ENCODE data around the gene POLRMT.

The POLRMT gene

DNA sequence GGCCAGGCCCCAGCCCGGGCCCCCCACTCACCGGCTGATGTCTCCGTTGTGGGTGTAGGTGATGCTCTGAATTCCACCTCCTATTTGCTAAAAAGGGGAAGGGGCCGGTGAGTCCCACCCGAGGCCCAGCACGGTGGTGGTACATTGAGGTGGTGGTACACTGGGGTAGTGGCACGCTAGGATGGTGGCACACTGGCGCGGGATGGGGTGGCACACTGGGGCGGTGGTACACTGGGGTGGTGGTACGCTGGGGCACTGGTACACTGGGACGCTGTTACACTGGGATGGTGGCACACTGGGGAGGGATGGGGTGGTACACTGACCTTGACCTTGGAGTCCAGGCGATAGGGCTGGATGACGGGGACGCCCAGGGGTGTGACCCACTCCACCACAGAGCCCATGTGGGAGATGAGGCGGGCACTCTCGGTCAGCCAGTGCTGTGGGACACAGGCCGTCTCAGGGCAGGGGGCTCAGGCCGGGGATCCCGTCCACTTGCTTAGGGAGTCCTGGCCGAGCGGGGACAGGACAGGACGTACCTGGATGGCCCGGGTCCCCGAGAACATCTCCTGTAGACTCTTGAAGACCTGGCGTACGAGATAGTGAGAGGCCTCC, 14.6 kb downstream of the POLRMT start (continued):
- TF ChIP-seq HOXC10 (CRISPR knock-in tag; IDR thresholded peaks at IDR 0.05) = no peak

DNA sequence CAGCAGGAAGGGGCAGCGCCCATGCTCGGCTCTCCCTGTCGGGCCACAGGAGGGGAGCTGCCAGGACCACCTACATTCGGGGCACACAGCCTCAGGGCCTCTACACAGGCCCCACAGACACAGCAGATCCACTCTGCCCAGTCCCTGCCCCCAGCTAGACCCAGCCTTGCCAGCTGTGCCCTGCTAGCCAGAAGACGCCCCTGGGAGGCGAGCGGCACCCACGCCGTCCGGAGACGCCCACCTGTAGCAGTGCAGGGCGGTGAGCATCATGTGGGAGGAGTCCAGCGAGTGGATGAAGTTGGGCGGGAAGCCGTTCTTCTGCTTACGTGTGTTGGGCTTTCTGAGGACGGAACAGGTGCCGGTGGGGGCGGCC, 15.1 kb downstream of the POLRMT start:
- no peak for TF ChIP-seq KLF10 (tag by site-specific recombination; IDR thresholded peaks at IDR 0.05)
- TF ChIP-seq ZFHX2 (tag by site-specific recombination; conservative IDR thresholded peaks at IDR 0.05) = peak; percentile 51; the same call in 1 of the 2 replicates
- TF ChIP-seq, protein P1, sequence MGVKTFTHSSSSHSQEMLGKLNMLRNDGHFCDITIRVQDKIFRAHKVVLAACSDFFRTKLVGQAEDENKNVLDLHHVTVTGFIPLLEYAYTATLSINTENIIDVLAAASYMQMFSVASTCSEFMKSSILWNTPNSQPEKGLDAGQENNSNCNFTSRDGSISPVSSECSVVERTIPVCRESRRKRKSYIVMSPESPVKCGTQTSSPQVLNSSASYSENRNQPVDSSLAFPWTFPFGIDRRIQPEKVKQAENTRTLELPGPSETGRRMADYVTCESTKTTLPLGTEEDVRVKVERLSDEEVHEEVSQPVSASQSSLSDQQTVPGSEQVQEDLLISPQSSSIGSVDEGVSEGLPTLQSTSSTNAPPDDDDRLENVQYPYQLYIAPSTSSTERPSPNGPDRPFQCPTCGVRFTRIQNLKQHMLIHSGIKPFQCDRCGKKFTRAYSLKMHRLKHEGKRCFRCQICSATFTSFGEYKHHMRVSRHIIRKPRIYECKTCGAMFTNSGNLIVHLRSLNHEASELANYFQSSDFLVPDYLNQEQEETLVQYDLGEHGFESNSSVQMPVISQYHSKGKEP (tag by site-specific recombination; IDR thresholded peaks at IDR 0.05) = no peak
- peak; percentile 54 for TF ChIP-seq SCRT2 (tag by site-specific recombination; IDR thresholded peaks at IDR 0.05)
- TF ChIP-seq, protein P2, sequence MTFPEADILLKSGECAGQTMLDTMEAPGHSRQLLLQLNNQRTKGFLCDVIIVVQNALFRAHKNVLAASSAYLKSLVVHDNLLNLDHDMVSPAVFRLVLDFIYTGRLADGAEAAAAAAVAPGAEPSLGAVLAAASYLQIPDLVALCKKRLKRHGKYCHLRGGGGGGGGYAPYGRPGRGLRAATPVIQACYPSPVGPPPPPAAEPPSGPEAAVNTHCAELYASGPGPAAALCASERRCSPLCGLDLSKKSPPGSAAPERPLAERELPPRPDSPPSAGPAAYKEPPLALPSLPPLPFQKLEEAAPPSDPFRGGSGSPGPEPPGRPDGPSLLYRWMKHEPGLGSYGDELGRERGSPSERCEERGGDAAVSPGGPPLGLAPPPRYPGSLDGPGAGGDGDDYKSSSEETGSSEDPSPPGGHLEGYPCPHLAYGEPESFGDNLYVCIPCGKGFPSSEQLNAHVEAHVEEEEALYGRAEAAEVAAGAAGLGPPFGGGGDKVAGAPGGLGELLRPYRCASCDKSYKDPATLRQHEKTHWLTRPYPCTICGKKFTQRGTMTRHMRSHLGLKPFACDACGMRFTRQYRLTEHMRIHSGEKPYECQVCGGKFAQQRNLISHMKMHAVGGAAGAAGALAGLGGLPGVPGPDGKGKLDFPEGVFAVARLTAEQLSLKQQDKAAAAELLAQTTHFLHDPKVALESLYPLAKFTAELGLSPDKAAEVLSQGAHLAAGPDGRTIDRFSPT (tag by site-specific recombination; IDR thresholded peaks at IDR 0.05) = peak; percentile 78
- TF ChIP-seq ZNF302 (tag by site-specific recombination; IDR thresholded peaks at IDR 0.05; ENCODE audit: low read depth) = no peak
- no peak for TF ChIP-seq ZNF600 (tag by site-specific recombination; IDR thresholded peaks at IDR 0.05)
- peak; percentile 33; the same call in 1 of the 2 replicates for TF ChIP-seq EGR2 (tag by site-specific recombination; IDR thresholded peaks at IDR 0.05; ENCODE audit: low read depth)
- Histone ChIP-seq H3K9me3 (ENCODE audit: control insufficient read depth, insufficient read depth, low read depth, low read length) (no peaks in the 10 kb centered on the region), H3K4me1 (ENCODE audit: control insufficient read depth, insufficient read depth, low read length) (no peaks in the 10 kb centered on the region), H3K4me3 (ENCODE audit: low read depth, low read length) (no peak overlapping the region), H3K36me3 (ENCODE audit: control insufficient read depth in 2 of 2, insufficient read depth in 1 of 2, low read length in 2 of 2) (peaks cover 0 to 71% of the 10 kb centered on the region in 2 experiments; a peak in 1 of 3 replicates), H3K27ac (ENCODE audit: extremely low read depth, low read depth, low read length) (no peak overlapping the region)
- ChIA-PET CTCF (no interaction called here), POLR2A (interaction anchor here (1.1 kb wide), 1 partner anchor 9 kb away, joined by 3 read pairs; no protein-coding TSS in a partner anchor)

DNA sequence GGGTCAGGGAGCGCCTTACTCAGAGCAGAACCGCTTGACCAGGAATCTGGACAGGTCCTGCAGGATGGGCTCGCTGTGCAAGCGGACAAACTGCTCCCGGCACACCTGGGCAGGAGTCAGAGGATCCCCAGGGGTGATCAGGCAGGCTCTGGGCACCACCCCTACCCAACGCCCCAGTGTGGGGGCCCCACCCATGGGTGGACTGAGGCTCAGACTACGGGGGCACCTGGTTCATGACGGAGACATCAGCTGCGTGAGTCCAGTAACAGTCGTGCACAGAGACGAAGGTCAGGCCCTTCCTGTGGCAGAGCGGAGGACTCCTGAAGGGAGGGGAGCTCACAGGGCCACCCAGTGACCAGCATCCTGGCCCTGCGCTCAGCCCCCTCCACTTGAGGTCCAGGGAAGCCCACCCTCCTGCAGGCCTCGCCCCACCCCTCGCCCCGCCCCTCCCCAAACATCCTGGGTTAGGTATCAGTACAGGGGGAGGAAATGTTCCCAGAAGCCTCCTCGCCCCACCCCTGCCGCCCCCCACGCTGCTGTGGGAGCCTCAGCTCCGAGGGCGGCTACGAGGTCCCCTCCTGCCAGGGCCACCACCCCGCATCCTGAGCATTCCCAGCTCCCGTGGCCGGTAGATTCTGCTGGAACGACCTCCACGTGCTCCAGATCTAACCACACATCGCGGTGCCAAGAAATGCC, 15.6 kb downstream of the POLRMT start:
- Histone ChIP-seq H3K27ac (ENCODE audit: extremely low read depth, low read depth, low read length) (no peak overlapping the region), H3K9me3 (ENCODE audit: control insufficient read depth, insufficient read depth, low read depth, low read length) (no peaks in the 10 kb centered on the region), H3K4me3 (ENCODE audit: low read depth, low read length) (no peak overlapping the region), H3K4me1 (ENCODE audit: control insufficient read depth, insufficient read depth, low read length) (no peaks in the 10 kb centered on the region), H3K36me3 (ENCODE audit: control insufficient read depth in 2 of 2, insufficient read depth in 1 of 2, low read length in 2 of 2) (peaks cover 0 to 71% of the 10 kb centered on the region in 2 experiments; a peak in 1 of 3 replicates)
- CTCF ChIA-PET = no interaction called here
- POLR2A ChIA-PET = interaction anchor here (1.1 kb wide), 1 partner anchor 9 kb away, joined by 3 read pairs; no protein-coding TSS in a partner anchor
- TF ChIP-seq KLF1 (tag by site-specific recombination; IDR thresholded peaks at IDR 0.05) (peak; percentile 90), ZNF335 (tag by site-specific recombination; conservative IDR thresholded peaks at IDR 0.05) (no peak)

DNA sequence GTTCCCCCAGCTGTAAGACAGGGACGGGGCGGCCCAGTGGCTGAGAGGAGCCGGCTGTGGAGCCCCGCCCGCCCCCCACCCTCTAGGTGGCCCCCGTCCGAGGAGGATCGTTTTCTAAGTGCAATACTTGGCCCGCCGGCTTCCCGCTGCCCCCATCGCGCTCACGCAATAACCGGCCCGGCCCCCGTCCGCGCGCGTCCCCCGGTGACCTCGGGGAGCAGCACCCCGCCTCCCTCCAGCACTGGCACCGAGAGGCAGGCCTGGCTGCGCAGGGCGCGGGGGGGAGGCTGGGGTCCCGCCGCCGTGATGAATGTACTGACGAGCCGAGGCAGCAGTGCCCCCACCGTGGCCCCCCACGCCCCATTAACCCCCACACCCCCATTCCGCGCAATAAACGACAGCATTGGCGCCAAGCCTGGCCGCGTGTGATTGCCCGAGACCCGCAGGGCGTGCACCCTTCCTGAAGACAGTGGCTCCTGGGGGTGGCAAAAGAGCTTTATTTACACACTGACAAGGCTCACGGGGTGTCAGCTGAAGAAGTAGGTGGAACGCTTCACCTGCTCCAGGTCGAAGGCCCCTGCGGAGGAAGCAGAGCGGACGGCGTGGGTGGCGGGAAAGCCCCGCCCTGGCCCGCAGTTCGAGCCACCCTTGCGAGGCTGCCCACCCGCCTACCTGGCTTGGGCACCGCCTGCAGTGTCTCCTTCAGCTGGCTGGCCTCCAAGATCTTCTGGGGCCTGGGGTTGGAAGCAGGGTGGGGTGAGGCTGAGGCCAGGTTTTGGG, 16.4 kb downstream of the POLRMT start:
- no peak overlapping the region for H3K27ac ChIP-seq (ENCODE audit: extremely low read depth, low read depth, low read length)
- H3K4me3 ChIP-seq (ENCODE audit: low read depth, low read length) = no peak overlapping the region
- ChIA-PET CTCF (no interaction called here), POLR2A (interaction anchor here (1.1 kb wide), 1 partner anchor 8 kb away, joined by 3 read pairs; no protein-coding TSS in a partner anchor)
- no peak for TF ChIP-seq KLF7 (tag by site-specific recombination; IDR thresholded peaks at IDR 0.05; ENCODE audit: borderline replicate concordance)
- peak; percentile 50; the same call in 1 of the 2 replicates for TF ChIP-seq EGR2 (tag by site-specific recombination; IDR thresholded peaks at IDR 0.05; ENCODE audit: low read depth)
- TF ChIP-seq ZFHX2 (tag by site-specific recombination; conservative IDR thresholded peaks at IDR 0.05) = peak; percentile 64
- TF ChIP-seq, protein P2 (tag by site-specific recombination; IDR thresholded peaks at IDR 0.05) = no peak
- TF ChIP-seq ZNF776 (tag by site-specific recombination; IDR thresholded peaks at IDR 0.05; ENCODE audit: borderline replicate concordance) = no peak
- no peak for TF ChIP-seq ZNF660 (tag by site-specific recombination; IDR thresholded peaks at IDR 0.05)
- no peak for TF ChIP-seq ZNF529 (tag by site-specific recombination; IDR thresholded peaks at IDR 0.05; ENCODE audit: insufficient replicate concordance)
- no peak for TF ChIP-seq ZNF423 (tag by site-specific recombination; IDR thresholded peaks at IDR 0.05)
- no peaks in the 10 kb centered on the region for H3K9me3 ChIP-seq (ENCODE audit: control insufficient read depth, insufficient read depth, low read depth, low read length)
- H3K36me3 ChIP-seq (ENCODE audit: control insufficient read depth in 2 of 2, insufficient read depth in 1 of 2, low read length in 2 of 2) = peaks cover 0 to 64% of the 10 kb centered on the region in 2 experiments; a peak in 2 of 3 replicates
- no peaks in the 10 kb centered on the region for H3K4me1 ChIP-seq (ENCODE audit: control insufficient read depth, insufficient read depth, low read length)
